GM13977 (cell line): ENCODE data around the gene POLR3F.
"Not testable (repeated sequence)": the region's sequence is repeated elsewhere in the genome, so short reads cannot be mapped to it uniquely, and the experiment has no call there.

Source experiments
- DNase-seq: peaks from one replicate; pipeline ENCODE4 v3.0.0; 2012; ENCODE audit warnings: low spot score
- in situ Hi-C: fragments of 300-500 bp; cut with MboI; formaldehyde crosslinking; loops from one replicate; pipeline ENCODE4 v1.12.0; 2022; ENCODE audit warnings: low sequenced_read_pairs, low pct_unique_long_range_greater_than_20kb, mixed read lengths, inconsistent platforms; ENCODE audit not compliant: unreplicated experiment
- TF ChIP-seq, protein P1 (sequence below): IDR thresholded peaks from 2 replicates; pipeline ENCODE4 v1.5.1; 2012; ENCODE audit warnings: mild to moderate bottlenecking, control low read depth; ENCODE audit not compliant: insufficient read depth; ENCODE audit errors: extremely low read depth, missing control alignments

POLR3F gene

GRCh38 chr20:18515973-18516372, 48.8 kb downstream of the POLR3F start:
- no peak for DNase-seq
- TF ChIP-seq, protein P1, sequence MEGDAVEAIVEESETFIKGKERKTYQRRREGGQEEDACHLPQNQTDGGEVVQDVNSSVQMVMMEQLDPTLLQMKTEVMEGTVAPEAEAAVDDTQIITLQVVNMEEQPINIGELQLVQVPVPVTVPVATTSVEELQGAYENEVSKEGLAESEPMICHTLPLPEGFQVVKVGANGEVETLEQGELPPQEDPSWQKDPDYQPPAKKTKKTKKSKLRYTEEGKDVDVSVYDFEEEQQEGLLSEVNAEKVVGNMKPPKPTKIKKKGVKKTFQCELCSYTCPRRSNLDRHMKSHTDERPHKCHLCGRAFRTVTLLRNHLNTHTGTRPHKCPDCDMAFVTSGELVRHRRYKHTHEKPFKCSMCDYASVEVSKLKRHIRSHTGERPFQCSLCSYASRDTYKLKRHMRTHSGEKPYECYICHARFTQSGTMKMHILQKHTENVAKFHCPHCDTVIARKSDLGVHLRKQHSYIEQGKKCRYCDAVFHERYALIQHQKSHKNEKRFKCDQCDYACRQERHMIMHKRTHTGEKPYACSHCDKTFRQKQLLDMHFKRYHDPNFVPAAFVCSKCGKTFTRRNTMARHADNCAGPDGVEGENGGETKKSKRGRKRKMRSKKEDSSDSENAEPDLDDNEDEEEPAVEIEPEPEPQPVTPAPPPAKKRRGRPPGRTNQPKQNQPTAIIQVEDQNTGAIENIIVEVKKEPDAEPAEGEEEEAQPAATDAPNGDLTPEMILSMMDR, result no peak
- in situ Hi-C loops, result no loop called here

DNA sequence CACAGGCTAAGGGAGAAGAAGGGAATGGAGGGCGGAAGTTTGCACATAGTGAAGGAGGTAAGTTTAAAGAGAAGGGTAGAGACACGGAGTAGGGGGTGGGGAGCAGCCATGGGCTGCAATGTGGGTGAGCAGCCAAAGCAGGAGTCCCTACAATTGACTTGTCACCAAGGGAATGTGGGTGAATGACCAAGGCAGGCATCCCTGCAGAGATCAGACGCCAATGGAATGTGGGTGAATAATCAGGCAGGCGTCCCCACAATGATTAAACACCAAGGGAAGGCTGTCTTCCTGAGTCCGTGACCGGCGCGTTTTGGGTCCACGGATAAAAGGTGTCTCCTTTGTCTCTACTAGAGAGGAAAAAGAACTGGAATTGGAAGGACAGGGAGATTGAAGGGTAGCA, 54.9 kb downstream of the POLR3F start:
- DNase-seq, in situ Hi-C loops: not testable (repeated sequence)

DNA sequence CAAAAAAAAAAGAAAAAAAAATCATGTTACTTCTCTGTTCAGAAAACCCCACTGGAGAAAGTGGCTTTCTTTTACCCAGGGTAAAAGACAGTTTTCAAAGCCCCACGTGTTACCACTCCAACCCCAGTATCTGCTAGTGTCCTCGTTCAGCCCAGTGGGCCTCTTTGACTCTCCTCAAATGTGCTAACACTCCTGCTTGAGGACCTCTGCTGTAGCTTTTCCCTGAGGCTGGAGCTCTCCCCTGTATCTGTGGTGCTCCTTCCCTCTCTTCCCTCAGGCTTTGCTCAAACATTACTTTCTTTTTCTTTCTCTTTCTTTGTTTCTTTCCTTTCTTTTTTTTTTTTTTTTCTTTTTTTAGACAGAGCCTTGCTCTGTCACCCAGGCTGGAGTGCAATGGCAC, 55.9 kb downstream of the POLR3F start:
- in situ Hi-C loops, result no loop called here
- TF ChIP-seq, protein P1, result no peak
- no peak for DNase-seq

GRCh38 chr20:18524646-18525045, 57.5 kb downstream of the POLR3F start:
- TF ChIP-seq, protein P1, result no peak
- in situ Hi-C loops, result no loop called here
- DNase-seq, result no peak

GRCh38 chr20:18526761-18527160, 59.6 kb downstream of the POLR3F start:
- DNase-seq, in situ Hi-C loops: not testable (repeated sequence)

DNA sequence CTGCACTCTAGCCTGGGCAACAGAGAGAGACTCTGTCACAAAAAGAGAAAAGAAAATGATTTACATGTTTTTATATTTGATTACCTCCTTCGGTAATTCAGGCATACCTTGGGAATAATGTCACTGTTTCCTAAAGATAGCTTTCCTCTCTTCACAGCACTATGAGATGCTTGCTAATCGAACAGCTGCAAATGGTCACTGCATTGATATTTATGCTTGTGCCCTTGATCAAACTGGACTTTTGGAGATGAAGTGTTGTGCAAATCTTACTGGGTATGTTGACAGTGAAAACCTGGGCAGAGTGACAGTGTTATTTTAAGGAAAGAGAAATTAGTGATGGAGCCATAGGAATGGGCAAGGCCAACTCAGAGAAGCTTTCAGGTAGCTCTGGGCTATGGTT, 60.1 kb downstream of the POLR3F start:
- TF ChIP-seq, protein P1, result no peak
- no peak for DNase-seq
- in situ Hi-C loops, result no loop called here

DNA sequence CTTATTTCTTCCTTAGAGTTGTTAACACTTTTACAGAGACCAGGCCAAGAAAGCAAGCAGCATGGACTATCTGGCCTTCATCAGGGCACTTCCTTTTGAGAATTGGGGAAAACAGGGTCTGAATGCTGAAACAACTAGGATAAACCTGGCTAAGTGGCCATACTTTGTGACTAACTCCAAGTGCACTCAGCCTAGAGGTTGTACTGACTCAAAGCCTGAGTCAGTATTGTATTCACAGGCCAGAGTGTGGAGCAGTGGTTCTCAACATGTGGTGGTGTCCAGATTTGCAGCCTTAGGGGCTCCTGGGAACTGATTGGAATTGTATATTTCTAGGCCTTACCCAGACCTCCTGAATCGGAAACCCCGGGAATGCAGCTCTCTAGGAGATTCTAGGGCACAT, 60.6 kb downstream of the POLR3F start:
- in situ Hi-C loops, result no loop called here
- DNase-seq, result no peak
- TF ChIP-seq, protein P1, result no peak

GRCh38 chr20:18529041-18529440, 61.9 kb downstream of the POLR3F start:
- in situ Hi-C loops, result no loop called here
- DNase-seq, result no peak
- TF ChIP-seq, protein P1, result no peak
